ENCODE data around the gene CLEC1A. TPM values are rescaled to one million over a fixed set of nuclear protein-coding genes. Genes with fewer than 3 reads are reported as not detected.

The CLEC1A gene
- total RNA-seq, 1 donor from 2014 or later, result 0.04 TPM

- TF ChIP-seq, protein P1, sequence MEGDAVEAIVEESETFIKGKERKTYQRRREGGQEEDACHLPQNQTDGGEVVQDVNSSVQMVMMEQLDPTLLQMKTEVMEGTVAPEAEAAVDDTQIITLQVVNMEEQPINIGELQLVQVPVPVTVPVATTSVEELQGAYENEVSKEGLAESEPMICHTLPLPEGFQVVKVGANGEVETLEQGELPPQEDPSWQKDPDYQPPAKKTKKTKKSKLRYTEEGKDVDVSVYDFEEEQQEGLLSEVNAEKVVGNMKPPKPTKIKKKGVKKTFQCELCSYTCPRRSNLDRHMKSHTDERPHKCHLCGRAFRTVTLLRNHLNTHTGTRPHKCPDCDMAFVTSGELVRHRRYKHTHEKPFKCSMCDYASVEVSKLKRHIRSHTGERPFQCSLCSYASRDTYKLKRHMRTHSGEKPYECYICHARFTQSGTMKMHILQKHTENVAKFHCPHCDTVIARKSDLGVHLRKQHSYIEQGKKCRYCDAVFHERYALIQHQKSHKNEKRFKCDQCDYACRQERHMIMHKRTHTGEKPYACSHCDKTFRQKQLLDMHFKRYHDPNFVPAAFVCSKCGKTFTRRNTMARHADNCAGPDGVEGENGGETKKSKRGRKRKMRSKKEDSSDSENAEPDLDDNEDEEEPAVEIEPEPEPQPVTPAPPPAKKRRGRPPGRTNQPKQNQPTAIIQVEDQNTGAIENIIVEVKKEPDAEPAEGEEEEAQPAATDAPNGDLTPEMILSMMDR (IDR thresholded peaks at IDR 0.05; ENCODE audit: insufficient read depth, low read length, poor library complexity, severe bottlenecking), result no peak
- Histone ChIP-seq H3K27me3 (ENCODE audit: control insufficient read depth, insufficient read depth, low read length) (no peaks in the 10 kb centered on the region), H3K4me3 (ENCODE audit: low read depth, low read length) (no peak overlapping the region), H3K36me3 (ENCODE audit: control insufficient read depth, insufficient read depth, low read length) (no peaks in the 10 kb centered on the region)
- DNase-seq (ENCODE audit: low read depth), result no peak
Measured at GRCh38 chr12:10113075-10113474, 14.3 kb upstream of the CLEC1A start.

DNA sequence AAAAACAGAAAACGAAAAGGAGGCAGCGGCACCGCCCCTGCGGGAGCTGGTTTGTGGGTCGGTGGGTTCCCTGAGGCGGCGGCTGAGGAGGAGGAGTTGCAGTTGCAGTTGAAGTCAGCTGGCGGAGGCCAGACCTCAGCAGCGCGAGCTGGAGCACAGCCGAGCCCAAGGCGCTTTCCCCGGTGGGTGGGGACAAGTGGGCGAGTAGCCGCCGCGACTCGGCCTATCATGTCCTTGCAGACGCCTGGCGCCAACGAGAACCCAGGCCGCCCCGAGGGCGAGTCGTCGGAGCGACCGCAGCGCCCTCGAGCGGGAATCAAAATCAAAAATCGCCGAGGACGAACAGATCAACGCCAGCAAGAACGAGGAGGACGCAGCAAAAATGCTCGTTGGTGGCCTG is 12.7 kb upstream of the CLEC1A start:
- H3K27me3 ChIP-seq (ENCODE audit: control insufficient read depth, insufficient read depth, low read length), result no peaks in the 10 kb centered on the region
- no peaks in the 10 kb centered on the region for H3K36me3 ChIP-seq (ENCODE audit: control insufficient read depth, insufficient read depth, low read length)
- no peak overlapping the region for H3K4me3 ChIP-seq (ENCODE audit: low read depth, low read length)
- DNase-seq (ENCODE audit: low read depth), result no peak
- TF ChIP-seq, protein P1 (IDR thresholded peaks at IDR 0.05; ENCODE audit: insufficient read depth, low read length, poor library complexity, severe bottlenecking), result no peak

- TF ChIP-seq, protein P1 (IDR thresholded peaks at IDR 0.05; ENCODE audit: insufficient read depth, low read length, poor library complexity, severe bottlenecking), result no peak
- no peaks in the 10 kb centered on the region for H3K27me3 ChIP-seq (ENCODE audit: control insufficient read depth, insufficient read depth, low read length)
- no peaks in the 10 kb centered on the region for H3K36me3 ChIP-seq (ENCODE audit: control insufficient read depth, insufficient read depth, low read length)
- DNase-seq (ENCODE audit: low read depth), result no peak
- no peak overlapping the region for H3K4me3 ChIP-seq (ENCODE audit: low read depth, low read length)
Measured at GRCh38 chr12:10110256-10110844, 11.6 kb upstream of the CLEC1A start.

- TF ChIP-seq, protein P1 (IDR thresholded peaks at IDR 0.05; ENCODE audit: insufficient read depth, low read length, poor library complexity, severe bottlenecking), result no peak
- H3K4me3 ChIP-seq (ENCODE audit: low read depth, low read length), result no peak overlapping the region
- DNase-seq (ENCODE audit: low read depth), result no peak
Measured at GRCh38 chr12:10102322-10102721, 3.5 kb upstream of the CLEC1A start.

DNA sequence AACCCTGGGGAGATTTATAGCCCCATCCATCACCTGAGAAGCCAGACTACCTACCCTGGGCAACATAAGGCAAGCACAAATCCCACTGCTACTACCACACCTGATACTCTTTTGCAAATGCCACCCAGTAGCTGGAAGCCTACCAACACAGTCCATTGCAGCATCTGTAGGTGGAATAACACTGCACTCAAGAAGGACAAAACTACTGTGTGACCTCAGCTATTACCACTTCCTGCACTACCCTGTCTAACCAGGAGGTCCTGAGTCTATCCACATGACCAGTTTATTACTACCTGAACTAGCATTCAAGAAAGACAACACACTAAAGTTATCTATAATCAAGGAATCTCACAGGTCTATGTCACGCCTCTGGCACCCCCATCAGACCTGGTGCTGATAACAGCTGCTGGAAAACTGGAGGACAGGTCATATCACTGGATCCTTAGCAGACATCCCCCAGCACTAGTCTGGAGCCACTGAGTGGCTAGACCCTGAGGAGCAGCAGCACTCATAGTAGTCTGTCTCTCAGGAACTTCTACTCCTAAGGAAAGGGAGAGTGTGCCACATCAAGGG is 2.9 kb upstream of the CLEC1A start:
- DNase-seq (ENCODE audit: low read depth), result no peak
- Histone ChIP-seq H3K4me3 (ENCODE audit: low read depth, low read length) (no peak overlapping the region), H3K27me3 (ENCODE audit: control insufficient read depth, insufficient read depth, low read length) (no peaks in the 10 kb centered on the region), H3K36me3 (ENCODE audit: control insufficient read depth, insufficient read depth, low read length) (no peaks in the 10 kb centered on the region)
- TF ChIP-seq, protein P1 (IDR thresholded peaks at IDR 0.05; ENCODE audit: insufficient read depth, low read length, poor library complexity, severe bottlenecking), result no peak

More at GRCh38 chr12:10102322-10102721, 3.5 kb upstream of the CLEC1A start:
- no peaks in the 10 kb centered on the region for H3K27me3 ChIP-seq (ENCODE audit: control insufficient read depth, insufficient read depth, low read length)
- no peaks in the 10 kb centered on the region for H3K36me3 ChIP-seq (ENCODE audit: control insufficient read depth, insufficient read depth, low read length)

All from kidney epithelial cell (primary cell).